Measurements from ENCODE around the gene TAF1. TPM values are rescaled to one million over a fixed set of nuclear protein-coding genes. Genes with fewer than 3 reads are reported as not detected.

Gene TAF1
- total and polyA plus RNA-seq, 2 of the 8 experiments (the other 6 are each of a cell fraction or from before 2014, with no cell fraction given), result 6.3 to 30.2 TPM

DNA sequence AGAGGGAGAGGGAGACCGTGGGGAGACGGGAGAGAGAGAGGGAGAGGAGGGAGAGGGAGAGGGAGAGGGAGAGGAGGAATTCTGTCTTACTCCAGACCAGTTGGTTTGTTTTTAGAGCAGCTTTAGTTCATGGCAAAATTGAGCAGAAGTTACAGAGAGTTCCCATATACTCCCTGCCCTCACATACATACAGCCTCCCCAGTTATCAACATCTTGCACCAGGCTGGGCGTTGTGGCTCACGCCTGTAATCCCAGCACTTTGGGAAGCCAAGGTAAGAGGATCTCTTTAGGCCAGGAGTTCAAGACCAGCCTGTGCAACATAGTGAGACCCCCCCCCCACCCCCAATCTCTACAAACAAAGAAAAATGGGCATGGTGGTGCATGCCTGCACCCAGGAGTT, 86.9 kb downstream of the TAF1 start:
- Histone ChIP-seq H3K9ac (replicated peaks in 1 of 4; ENCODE audit: extremely low read depth in 1 of 4, low read depth in 3 of 4, low read length in 3 of 4) (no peak overlapping the region), H3K18ac (ENCODE audit: extremely low read depth, low read length) (no peak overlapping the region), H2AK5ac (ENCODE audit: low read depth, low read length) (no peak overlapping the region), H2BK12ac (ENCODE audit: low read depth, low read length) (no peak overlapping the region), H3K4me1 (replicated peaks in 1 of 4; ENCODE audit: control insufficient read depth in 3 of 4, insufficient read depth in 4 of 4, low read length in 3 of 4) (no peaks in the 10 kb centered on the region), H2BK5ac (ENCODE audit: low read depth, low read length) (no peak overlapping the region), H4K5ac (ENCODE audit: insufficient read length, low read depth, low read length) (no peak overlapping the region), H3K4me3 (ENCODE audit: extremely low read depth in 1 of 4, insufficient read depth in 2 of 4, low read depth in 3 of 4, low read length in 4 of 4) (no peak overlapping the region), H3K23ac (ENCODE audit: insufficient read length) (no peak overlapping the region), H3K9me3 (ENCODE audit: insufficient read depth in 2 of 2, low read depth in 1 of 2, low read length in 1 of 2) (peaks cover 0 to 3% of the 10 kb centered on the region in 2 experiments; a peak in 1 of 4 replicates), H4K91ac (replicated peaks; ENCODE audit: insufficient read length, low read length) (no peak overlapping the region), H3K14ac (ENCODE audit: insufficient read length) (no peak overlapping the region), H3K27me3 (replicated peaks in 1 of 4; ENCODE audit: control insufficient read depth in 3 of 4, extremely low read depth in 1 of 4, insufficient read depth in 3 of 4, low read length in 3 of 4) (no peaks in the 10 kb centered on the region), H3K79me2 (ENCODE audit: control insufficient read depth in 1 of 2, insufficient read depth in 2 of 2, low read length in 2 of 2) (no peaks in the 10 kb centered on the region), H3K27ac (ENCODE audit: low read depth, low read length) (no peak overlapping the region), H3K23me2 (ENCODE audit: low read depth, low read length) (no peaks in the 10 kb centered on the region), H3K79me1 (ENCODE audit: low read depth, low read length) (no peaks in the 10 kb centered on the region), H3K4me2 (ENCODE audit: insufficient read depth in 1 of 2, low read depth in 2 of 2, low read length in 2 of 2) (no peak overlapping the region), H3K36me3 (ENCODE audit: control insufficient read depth in 2 of 4, insufficient read depth in 4 of 4, low read length in 3 of 4) (peaks cover 2 to 28% (median 5%) of the 10 kb centered on the region in 4 experiments; a peak in 7 of 8 replicates), H2BK20ac (ENCODE audit: low read length) (no peak overlapping the region), H2BK120ac (replicated peaks; ENCODE audit: low read depth, low read length) (no peak overlapping the region), H3K4ac (replicated peaks; ENCODE audit: insufficient read length, low read depth, low read length) (no peak overlapping the region), H4K20me1 (replicated peaks in 1 of 2; ENCODE audit: control insufficient read depth in 1 of 2, insufficient read depth in 2 of 2, low read length in 2 of 2) (no peaks in the 10 kb centered on the region), H2AFZ (ENCODE audit: low read length) (no peak overlapping the region), H2BK15ac (ENCODE audit: low read length) (no peak overlapping the region), H4K8ac (ENCODE audit: extremely low read depth, insufficient read depth, low read length) (no peak overlapping the region), H3K56ac (replicated peaks; ENCODE audit: insufficient read length, low read depth, low read length) (no peak overlapping the region)
- DNase-seq (ENCODE audit: low read depth in 1 of 2, low spot score in 2 of 2) (no peak), FAIRE-seq (no peak)
- 100% methylated on average over 2 of the region's 4 CpGs; no CpG with 5 or more reads in 1 of the 2 experiments for WGBS, 2 experiments (ENCODE audit: extremely low coverage in 1 of 2, insufficient coverage in 1 of 2, insufficient read length in 1 of 2, insufficient replicate concordance in 2 of 2, low coverage in 1 of 2, low lambda C conversion rate in 2 of 2, missing lambda C conversion rate in 1 of 2)
- ChIA-PET POLR2A (ENCODE audit: partially characterized antibody) (no interaction called here), CTCF (ENCODE audit: partially characterized antibody) (no interaction called here)
- TF ChIP-seq SIN3A (conservative IDR thresholded peaks at IDR 0.05 in 1 of 2, IDR thresholded peaks at IDR 0.05 in 1 of 2; ENCODE audit: low read depth in 1 of 2, low read length in 2 of 2) (no peak), GABPA (IDR thresholded peaks at IDR 0.05; ENCODE audit: borderline replicate concordance, insufficient read depth, low read length) (no peak), HDAC2 (IDR thresholded peaks at IDR 0.05; ENCODE audit: borderline replicate concordance in 1 of 2, low read depth in 2 of 2, low read length in 2 of 2) (no peak), EP300 (IDR thresholded peaks at IDR 0.05; ENCODE audit: borderline replicate concordance in 1 of 2, low read depth in 2 of 2, low read length in 2 of 2) (no peak), NANOG (IDR thresholded peaks at IDR 0.05; ENCODE audit: insufficient read depth, low read depth, low read length, poor library complexity, severe bottlenecking) (no peak), MAX (IDR thresholded peaks at IDR 0.05) (no peak), RBBP5 (IDR thresholded peaks at IDR 0.05; ENCODE audit: borderline replicate concordance, low read depth, low read length) (no peak), MAFK (IDR thresholded peaks at IDR 0.05; ENCODE audit: low read depth, low read length) (no peak), CBX5 (IDR thresholded peaks at IDR 0.05; ENCODE audit: low read depth, low read length) (no peak), GTF2F1 (IDR thresholded peaks at IDR 0.05; ENCODE audit: borderline replicate concordance, low read depth, low read length) (no peak), NRF1 (IDR thresholded peaks at IDR 0.05; ENCODE audit: low read depth, low read length) (no peak), SP4 (IDR thresholded peaks at IDR 0.05; ENCODE audit: low read length) (no peak), TCF12 (IDR thresholded peaks at IDR 0.05; ENCODE audit: low read depth, low read length) (no peak), CEBPB (IDR thresholded peaks at IDR 0.05; ENCODE audit: low read depth, low read length) (no peak)

All from H1 (cell line).